ENCODE results near the gene F12. TPM values are rescaled to one million over a fixed set of nuclear protein-coding genes. Genes with fewer than 3 reads are reported as not detected.
"Not testable (repeated sequence)": the region's sequence is repeated elsewhere in the genome, so short reads cannot be mapped to it uniquely, and the experiment has no call there.

The F12 gene
- total RNA-seq, 1 donor from 2014 or later = 3.9 TPM

DNA sequence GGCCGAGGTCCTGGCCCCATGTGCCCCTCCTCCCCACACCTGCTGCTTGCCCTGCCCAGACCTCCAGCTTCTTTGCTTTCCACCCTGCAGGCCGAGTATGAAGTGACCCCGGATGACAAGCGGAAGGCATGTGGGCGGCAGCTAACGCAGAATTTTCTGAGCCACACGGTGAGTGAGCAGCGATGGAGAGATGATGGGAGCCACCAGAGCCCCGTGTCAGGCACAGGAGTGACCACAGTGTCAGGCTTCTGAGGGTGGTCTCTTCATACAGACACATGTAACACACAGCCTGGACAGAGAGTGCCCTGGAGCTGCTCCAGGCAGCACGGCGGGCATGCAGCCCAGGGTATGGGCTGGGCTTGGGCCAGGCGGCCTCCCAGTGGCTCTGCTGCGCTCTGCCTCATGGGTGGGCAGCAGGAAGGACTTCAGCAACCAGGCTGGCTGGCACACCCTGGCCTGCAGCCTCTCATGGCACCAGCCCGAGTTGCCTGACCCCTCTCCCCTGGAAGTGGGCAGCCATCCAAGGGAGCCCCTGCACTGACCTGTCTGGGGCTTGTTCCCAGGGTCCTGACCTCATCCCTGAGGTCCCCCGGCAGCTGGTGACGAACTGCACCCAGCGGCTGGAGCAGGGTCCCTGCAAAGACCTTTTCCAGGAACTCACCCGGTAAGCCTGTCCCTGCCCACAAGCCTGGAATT, 22.9 kb upstream of the F12 start:
- DNase-seq = no peak

DNA sequence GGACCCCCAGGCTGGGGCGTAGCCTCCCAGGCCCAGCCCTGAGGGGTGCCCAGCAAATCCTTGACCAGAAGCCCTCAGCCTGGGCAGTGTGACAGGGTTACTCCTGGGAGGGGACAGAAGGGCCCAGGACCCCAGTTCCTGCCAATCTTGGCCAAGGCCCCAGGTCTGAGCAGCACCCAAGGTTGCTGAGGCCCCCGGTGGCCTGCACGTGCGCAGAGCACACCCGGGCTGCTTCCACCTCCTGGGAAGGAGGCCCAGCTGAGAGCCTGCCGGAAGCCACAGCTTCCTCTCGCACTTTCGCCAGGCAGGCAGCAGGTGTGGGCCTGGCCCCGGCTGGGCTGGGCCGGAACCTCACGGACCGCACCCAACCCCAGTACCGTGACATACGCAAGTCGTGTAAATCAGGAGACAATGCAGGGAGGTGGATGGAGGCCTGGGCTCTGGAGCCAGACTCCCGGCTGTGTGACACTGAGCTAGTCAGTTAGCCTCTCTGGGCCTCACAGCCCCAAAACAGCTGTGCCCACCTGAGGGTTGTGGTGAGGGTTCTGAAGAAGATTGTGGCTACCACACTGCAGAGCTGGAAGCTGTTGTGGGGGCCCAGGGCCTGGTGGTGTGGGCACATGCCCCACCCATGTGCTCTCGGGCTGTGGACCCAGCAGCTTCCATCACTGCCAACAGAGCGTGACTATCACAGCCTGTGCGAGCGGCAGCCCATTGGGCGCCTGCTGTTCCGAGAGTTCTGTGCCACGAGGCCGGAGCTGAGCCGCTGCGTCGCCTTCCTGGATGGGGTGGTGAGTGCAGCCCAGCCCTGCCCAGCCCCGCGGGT, 22.2 kb upstream of the F12 start:
- DNase-seq = no peak

DNA sequence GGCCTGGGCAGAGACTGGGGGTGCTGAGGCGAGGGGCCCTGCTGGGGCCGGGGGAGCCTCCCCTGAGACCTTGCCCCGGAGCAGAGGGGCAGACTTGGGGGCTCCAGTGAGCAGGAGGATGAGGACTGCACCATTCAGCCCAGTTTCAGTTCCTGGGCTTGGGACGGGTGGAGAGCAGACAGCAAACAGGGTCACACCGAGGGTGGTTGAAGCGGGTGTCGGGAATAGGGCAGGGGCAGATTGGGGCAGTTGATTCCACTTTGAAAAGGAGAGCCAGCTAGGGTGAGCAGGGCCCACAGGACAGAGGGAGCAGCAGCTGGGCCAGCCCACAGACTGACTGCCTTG, 21.6 kb upstream of the F12 start:
- no peak for DNase-seq

DNA sequence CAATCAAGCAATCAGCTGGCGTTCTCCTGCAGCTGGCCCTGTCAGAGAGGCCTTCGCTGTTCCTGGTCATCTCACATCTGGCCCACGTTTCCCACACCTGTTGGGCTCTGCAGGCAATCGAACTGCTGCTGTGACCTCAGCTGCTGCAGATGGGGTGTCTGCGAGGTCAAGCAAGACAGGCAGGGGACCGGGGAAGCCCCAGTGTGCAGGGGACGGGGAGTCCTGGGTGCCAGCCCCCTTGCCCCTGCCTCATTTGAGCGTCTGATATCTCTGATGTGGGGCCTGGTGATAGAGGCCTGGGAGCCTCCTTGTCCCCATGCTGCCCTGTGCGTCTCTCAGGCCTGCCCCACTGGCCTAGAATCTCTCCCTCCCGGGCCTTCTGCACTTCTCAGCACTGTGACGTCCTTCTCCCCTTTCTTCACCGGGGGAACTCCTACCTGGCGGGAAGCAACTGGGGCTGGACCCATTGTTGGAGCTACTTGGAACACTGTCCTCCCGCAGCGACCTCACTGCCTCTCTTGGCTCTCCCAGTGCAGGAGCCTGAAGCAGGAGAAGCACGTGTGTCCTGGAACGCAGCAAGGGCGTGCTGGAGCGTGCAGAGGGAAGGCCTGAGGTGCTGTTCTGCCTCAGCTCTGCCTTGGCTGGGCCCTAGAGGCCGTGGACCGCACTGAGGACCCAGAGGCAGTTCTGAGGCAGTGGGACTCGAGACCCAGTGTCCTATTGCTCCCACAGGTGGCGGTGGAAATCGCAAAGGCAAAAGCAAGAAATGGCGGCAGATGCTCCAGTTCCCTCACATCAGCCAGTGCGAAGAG, 21.0 kb upstream of the F12 start:
- no peak for DNase-seq

DNA sequence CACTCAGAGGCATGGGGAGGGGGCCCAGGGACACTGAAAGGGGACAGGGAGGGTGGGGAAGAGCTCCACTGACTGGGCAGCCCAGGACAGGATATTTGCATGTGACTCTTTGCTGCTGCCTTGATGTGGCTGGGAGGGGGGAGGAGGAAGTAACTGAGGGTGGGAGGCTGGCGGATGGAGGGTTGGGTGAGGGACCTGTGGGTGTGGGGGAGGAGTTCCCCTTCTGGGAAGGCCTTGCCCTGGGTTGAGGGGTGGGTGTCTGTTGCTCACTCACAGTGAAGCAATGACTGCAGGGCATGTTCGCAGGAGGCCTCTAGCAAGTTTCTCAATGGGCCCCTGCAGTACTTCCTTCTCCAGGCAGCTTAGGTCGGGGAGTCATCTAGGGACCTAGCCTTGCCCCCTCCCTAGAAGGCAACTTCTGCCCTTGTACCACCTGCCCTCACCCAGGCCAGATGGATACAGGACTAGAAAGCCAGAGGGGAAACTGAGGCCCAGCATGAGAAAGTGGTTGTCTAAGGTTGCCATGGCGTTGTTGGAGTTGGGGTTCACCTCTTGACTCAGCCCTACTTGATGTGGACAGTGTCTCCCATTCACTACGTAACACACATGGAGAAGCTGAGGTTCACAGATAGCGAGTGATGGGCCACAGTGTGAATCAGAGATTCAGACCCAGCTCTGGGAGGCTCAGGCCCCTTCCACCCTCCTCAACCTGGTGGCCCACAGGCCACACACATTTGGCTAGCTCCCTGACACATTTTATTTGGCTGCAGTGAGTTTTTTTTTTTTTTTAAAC, 20.1 kb upstream of the F12 start:
- peak; percentile 26 for DNase-seq

- DNase-seq = no peak
These were observed 19.3 kb upstream of the F12 start for GRCh38 chr5:177428574-177429217.

GRCh38 chr5:177427919-177428573, 18.7 kb upstream of the F12 start:
- no peak for DNase-seq

DNA sequence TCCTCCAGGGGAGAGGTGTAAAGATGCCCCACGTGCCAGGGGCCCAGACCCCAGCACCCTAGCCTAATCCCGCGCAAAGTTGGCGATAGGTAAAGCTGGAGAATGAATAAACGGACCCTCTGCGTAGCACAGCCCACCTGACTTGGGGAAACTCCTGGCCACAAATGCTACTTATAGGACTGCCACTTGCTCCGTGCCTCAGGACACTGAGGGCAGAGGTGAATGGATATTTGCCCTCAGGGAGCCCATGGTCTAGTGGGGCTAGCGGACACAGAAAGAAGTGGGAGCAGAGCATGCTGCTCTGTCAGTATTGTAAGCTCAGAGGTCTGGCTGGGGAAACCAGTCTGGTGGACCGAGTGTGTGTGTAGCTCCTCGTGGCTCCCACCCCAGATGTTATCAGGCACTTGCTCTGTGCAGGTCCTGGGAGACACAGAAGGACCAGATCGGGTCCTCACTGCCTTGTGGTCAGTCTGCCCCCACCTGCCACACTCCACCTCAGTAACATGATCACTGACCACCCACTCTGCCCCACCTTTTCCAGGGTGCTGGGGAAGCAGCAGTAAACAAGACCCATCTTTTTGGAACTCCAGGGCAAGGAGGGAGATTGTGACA, 18.0 kb upstream of the F12 start:
- no peak for DNase-seq

- DNase-seq = no peak
These were observed 17.3 kb upstream of the F12 start, which contains the start of gene GRK6 for GRCh38 chr5:177426566-177427210. TSS of gene GRK6 (plus strand) at chr5:177426676. CDS start at chr5:177426846, 170 bp downstream.

DNA sequence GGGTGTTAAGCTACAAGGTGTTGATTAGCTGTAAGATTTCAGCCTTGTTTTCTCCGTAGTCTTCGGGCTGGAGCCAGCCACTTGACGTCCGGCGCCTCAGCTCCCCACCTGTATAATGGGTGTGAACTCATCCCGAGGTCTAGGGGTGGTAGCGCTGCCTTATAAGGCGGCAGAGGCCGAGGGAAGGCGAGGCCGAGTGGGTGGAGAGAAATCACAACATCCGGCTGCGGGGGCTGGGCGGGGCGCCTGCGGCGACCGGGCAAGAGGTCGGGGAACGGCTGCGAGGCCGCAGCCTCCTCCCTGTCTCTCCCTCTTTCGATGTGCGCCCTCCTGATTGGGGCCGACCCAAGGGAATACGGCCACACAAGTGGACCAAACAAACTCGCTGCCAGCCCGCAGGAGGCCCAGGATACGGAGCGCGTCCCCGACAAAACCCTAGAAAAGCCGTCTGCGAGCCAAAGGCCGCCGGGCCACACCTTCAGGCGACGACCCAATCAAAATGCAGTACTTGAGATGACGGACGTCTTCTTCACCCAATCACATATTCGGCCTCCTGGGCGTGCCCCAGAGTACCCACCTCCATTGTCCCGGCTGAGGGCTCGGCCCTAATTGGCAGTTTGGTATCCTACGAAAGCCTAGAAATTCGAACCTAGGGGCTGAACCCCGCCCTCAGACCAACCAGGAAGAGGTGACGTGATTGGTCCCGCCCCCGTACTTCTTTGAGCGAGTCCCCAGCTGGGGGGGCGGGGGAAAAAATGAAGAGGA, 16.6 kb upstream of the F12 start:
- DNase-seq = peak; percentile 99

- DNase-seq = peak; percentile 58
These were observed 15.9 kb upstream of the F12 start for GRCh38 chr5:177425196-177425800.

DNA sequence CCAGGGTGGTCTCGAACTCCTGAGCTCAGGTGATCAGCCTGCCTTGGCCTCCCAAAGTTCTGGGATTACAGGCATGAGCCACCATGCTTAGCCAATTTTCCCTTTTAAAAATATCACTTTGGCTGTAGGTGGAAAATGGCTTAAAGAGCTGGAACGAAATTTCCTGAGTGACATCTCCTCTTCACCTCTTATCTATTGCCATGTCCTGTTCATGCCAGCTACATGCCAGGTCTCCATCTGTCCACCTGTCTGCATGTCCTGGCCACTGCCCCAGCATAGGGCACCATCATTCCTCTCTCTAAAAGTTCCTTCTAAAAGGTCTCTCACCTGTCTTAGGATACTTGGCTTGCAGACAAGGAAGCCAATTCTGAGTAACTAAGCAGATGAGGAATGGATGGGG, 14.3 kb upstream of the F12 start:
- DNase-seq = no peak

- DNase-seq = no peak
These were observed 11.9 kb upstream of the F12 start for GRCh38 chr5:177421062-177421798.

- DNase-seq = not testable (repeated sequence)
These were observed 11.1 kb upstream of the F12 start for GRCh38 chr5:177420472-177420871.

- no peak for DNase-seq
These were observed 9.7 kb upstream of the F12 start for GRCh38 chr5:177419046-177419445.

GRCh38 chr5:177417081-177417480, 7.7 kb upstream of the F12 start:
- DNase-seq = not testable (repeated sequence)

DNA sequence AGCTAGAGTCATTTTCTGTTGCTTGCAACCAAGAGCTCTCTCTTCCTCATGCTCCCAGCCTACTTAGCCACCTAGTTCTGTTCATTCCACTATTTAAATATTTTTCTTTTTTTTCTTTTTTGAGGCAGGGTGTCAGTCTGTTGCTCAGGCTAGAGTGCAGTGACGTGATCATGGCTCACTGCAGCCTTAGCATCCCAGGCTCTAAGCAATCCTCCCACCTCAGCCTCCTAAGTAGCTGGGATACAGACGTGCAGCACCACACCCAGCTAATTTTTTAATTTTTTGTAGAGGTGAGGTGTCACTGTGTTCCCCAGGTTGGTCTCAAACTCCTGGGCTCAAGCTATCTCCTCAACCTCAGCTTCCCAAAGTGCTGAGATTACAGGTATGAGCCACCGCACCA, 5.1 kb upstream of the F12 start:
- DNase-seq = no peak

DNA sequence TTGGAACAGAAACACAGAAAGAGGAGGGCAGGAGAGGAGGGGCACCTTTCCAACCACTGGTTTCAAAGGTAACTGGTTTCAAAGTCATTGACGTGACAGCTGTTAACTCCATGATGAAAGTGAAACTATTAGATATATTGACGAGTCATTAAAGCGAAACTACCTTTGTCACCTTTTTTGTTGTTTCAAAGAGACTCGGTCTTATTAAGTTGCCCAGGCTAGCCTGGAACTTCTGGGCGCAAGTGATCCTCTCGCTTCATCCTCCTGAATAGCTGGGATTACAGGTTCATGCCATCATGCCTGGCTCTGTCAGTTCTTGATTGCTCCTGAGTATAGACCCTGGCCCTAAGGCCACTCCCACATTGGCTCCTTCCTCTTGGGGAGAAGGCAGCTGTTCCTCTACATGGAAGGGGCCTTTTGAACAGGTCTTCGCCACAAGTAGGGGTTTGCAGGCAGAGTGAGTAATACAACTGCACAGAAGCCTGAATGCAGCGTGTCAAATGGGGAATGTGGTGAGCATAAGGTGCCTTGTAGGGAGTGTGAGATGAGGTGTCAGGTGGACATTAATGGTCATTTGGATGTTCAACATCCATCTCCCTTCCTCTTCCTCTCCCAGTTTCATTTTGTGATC, 3.4 kb upstream of the F12 start:
- no peak for DNase-seq

Measured in occipital lobe (tissue), 2 donors.